Posterior vena cava (tissue), 2 donors: ENCODE measurements around the gene ADCYAP1R1. TPM values are rescaled to one million over a fixed set of nuclear protein-coding genes. Genes with fewer than 3 reads are reported as not detected.

Experiments used
- DNase-seq: peaks from one replicate; pipeline ENCODE4 v3.0.0-alpha.2; 2020; ENCODE audit warnings: low spot score
- intact Hi-C, 2 donors: fragments of 100-400 bp; cut with DNase I; formaldehyde crosslinking; loops; one replicate each; pipeline versions ENCODE4 v1.14.1 to v1.14.2; 2022 to 2023
- total RNA-seq, 2 donors: library from RNA; stranded (reverse); fragmentation: NEBNext Ultra II Directional; extraction: Animal tissue kit (Norgen Biotek cat#: 25700); gene quantifications; one replicate each; pipeline ENCODE4 v1.2.1, GENCODE V29; 2021
- donor health status: DM: yes; HTN: yes; CAD: no.
- donor health status: DM: yes; HTN: yes; CAD: no.

ADCYAP1R1 gene
- total RNA-seq, 2 donors from 2014 or later, result 1.8 to 4.3 TPM

- DNase-seq, result no peak
- intact Hi-C loops, result no loop called here
Measured at GRCh38 chr7:31062746-31063435, 10.8 kb downstream of the ADCYAP1R1 start.

DNA sequence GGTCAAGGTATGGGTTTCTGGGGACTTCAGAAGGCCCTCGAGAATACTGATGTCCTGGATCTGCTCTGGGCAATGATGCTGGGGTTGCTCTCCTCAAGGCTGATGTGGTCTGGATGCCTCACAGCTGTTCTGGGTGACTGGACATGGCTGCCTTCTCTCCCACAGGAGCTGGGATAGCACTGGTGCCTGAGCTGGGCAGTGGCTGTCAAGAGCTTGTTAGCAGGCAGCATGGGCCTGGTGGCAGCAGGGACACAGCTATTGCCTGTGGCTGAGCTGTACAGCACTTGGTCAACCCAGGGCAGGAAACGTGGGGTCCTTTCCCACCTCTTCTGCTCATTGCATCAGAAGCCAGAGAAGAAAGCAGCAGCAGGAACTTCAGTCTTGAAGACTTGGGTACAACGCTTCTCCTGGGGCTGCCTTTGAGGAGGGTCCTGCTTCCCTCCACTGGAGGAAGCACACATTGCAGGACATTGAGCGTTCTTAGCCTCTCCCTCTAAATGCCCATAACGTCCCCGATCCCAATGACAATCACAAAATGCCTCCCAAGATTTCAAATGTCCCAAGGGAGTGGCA is 13.0 kb downstream of the ADCYAP1R1 start:
- intact Hi-C loops, result no loop called here
- DNase-seq, result peak; percentile 20

GRCh38 chr7:31065840-31066239 is 13.7 kb downstream of the ADCYAP1R1 start:
- intact Hi-C loops, result no loop called here
- peak; percentile 42 for DNase-seq

DNA sequence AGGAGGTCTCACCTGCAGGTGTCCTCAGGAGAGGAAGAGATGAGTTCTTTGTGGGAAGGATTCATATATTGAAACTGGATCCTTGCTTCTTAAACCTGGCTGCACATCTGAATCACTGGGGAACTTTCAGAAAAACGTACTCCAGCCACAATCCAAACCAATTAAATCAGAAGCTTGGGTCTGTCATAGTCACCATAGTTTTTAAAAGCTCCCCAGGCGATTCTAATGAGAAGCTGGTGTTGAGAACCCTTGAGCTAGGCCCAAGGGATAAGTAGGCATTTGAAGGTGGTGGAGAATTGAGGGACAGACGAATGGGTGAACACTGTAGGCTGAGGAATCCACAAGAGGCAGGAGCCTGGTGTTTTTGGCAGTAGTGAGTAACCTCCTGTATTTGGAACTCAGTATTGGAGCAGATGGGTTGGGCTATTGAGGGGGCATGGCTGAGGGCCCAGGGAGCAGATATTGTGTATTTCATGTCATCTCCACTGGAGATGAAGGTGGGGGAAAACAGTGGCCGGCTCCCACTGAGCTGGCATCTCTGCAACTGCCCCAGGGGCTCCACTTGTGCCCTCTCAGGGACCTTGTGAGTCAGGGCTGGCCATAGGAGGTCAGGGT is 14.5 kb downstream of the ADCYAP1R1 start:
- intact Hi-C loops, result loop anchor here in 1 of 2 donors (1.0 kb wide), 1 partner anchor 23 kb away; no protein-coding TSS in a partner anchor
- peak; percentile 30 for DNase-seq

GRCh38 chr7:31067491-31067890 is 15.4 kb downstream of the ADCYAP1R1 start:
- DNase-seq, result peak; percentile 14
- intact Hi-C loops, result loop anchor here in 1 of 2 donors (1.0 kb wide), 1 partner anchor 24 kb away; no protein-coding TSS in a partner anchor

DNA sequence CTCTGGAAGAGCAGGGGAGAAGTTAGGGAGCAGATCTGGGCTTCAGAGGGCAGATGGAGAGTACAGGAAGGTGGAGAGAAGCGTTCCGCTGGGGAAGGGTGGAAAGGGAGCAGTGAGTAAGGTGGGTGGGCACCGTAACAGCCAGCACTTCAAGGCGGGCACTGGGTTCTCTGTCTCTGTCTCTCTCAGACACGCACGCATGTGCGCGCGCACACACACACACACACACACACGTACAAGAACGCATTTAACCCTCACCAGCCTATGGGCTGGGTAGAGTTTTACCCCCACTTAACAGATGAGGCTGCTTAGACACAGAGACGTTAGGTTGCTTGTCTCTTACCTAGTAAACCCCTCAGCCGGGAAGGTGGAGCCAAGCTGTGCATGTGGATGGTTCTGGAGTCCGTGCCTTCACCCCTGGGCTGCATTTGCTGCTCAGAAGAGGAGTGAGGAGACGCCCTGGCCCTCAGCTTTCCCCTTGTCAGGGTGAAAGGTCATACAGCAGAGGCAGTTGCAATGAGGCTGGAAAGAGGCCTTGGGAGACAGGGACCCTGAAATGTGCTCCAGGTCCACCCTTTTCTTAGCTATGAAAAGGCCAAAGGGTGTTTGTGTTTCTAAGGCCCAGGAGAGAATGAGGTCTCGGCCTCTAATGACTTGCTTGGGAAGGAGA is 16.0 kb downstream of the ADCYAP1R1 start:
- peak; percentile 24 for DNase-seq
- intact Hi-C loops, result no loop called here

DNA sequence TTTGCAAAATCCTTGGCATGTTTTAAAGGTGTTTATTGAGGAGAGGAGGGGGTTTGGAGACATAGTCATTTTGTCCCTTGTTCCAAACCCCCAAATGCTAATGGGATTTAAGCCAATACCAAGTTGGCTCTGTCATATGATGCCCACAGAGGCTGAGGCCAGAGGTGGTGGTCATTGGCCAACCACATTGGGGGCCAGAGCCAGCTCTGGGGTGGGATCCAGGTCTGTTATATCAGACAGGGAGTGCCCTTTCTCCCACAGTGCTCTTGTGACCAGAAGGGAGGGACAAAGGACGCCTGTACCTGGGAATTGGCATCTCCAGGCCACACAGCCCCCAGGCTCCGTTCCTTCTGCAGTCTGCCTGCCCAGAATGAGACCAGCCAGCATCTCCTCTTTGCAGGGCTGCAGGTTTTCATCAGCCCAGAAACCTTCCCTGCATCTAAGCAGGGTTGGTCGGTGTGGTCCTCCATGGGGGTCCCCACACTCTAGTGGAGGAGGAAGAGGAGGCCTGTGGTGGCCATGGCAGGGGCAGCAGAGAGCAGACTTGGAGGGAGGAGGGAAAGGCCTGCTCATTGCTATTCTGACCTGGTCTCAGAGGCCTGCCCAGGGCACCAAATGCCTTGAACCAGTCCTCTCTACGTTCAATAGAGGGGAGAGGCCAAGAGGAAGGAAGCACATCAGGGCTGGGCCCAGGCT is 17.9 kb downstream of the ADCYAP1R1 start:
- DNase-seq, result peak; percentile 53
- intact Hi-C loops, result no loop called here

GRCh38 chr7:31070991-31071644 is 19.0 kb downstream of the ADCYAP1R1 start:
- DNase-seq, result peak; percentile 56

GRCh38 chr7:31071645-31072029 is 19.5 kb downstream of the ADCYAP1R1 start:
- peak; percentile 19 for DNase-seq
- intact Hi-C loops, result no loop called here

More at GRCh38 chr7:31070991-31071644, 19.0 kb downstream of the ADCYAP1R1 start:
- intact Hi-C loops, result no loop called here

GRCh38 chr7:31073326-31074119 is 21.4 kb downstream of the ADCYAP1R1 start:
- peak; percentile 57 for DNase-seq
- intact Hi-C loops, result no loop called here

- intact Hi-C loops, result no loop called here
- DNase-seq, result peak; percentile 76
Measured at GRCh38 chr7:31074120-31074383, 21.9 kb downstream of the ADCYAP1R1 start.

GRCh38 chr7:31074403-31075085 is 22.4 kb downstream of the ADCYAP1R1 start:
- DNase-seq, result peak; percentile 85
- intact Hi-C loops, result no loop called here

DNA sequence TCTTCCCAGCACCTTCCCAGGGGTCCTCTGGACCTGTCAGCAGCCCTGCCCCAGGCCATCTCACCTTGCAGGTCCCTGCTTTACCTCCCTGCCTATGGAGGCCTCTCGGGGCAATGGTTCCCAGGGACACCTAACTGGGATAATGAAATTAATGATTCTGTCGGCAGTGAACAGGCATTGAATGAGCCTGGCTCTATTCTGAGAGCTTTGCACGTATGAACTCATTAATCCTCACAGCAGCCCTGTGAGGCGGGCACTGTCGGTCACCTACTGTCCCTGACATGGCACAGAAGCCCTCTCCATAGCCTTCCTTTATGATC is 22.9 kb downstream of the ADCYAP1R1 start:
- DNase-seq, result peak; percentile 9

GRCh38 chr7:31076051-31076450 is 23.9 kb downstream of the ADCYAP1R1 start:
- intact Hi-C loops, result no loop called here
- peak; percentile 65 for DNase-seq

More for the DNA sequence above, 22.9 kb downstream of the ADCYAP1R1 start:
- intact Hi-C loops, result no loop called here

GRCh38 chr7:31076641-31077310 is 24.7 kb downstream of the ADCYAP1R1 start:
- intact Hi-C loops, result no loop called here
- peak; percentile 50 for DNase-seq

DNA sequence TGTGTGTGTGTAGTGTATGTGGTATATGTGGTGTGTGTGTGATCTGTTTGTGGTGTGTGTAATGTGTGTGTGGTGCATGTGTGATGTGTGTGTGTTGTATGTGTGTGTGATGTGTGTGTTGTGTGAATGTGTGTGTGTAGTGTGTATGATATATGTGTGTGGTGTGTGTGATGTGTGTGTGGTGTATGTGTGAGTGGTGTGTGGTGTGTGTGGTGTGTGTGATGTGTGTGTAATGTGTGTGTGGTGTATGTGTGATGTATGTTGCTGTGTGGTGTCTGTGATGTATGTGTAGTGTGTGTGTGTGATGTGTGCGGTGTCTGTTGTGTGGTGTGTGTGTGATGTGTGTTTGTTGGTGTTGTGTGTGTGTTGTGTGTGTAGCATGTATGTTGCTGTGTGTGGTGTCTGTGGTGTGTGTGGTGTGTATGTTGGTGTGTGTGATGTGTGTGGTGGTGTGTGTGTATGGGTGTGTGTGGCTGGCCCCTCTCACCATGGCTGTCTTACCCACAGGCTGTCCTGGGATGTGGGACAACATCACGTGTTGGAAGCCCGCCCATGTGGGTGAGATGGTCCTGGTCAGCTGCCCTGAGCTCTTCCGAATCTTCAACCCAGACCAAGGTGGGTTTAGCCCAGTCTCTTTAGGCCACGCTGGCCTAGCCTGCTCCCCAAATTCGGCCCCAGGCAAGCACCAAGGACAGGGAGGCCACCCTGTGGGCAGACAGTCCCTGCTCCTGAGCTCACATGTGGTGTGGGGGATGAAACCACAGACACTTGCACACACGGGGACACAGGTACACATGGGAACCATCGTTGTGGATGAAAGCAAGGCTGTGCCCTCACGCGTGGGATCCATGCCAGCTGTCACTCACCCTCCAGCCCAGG is 25.6 kb downstream of the ADCYAP1R1 start:
- intact Hi-C loops, result no loop called here
- peak; percentile 58 for DNase-seq
